GM19372 (cell line): ENCODE measurements around the gene HSPB8.
"Not testable (repeated sequence)": the region's sequence is repeated elsewhere in the genome, so short reads cannot be mapped to it uniquely, and the experiment has no call there.

ENCODE experiments used
- ATAC-seq: cut with Tn5 transposase; IDR thresholded peaks from one replicate; pipeline ENCODE4 v1.9.1; 2021; ENCODE audit warnings: mild to moderate bottlenecking, low read depth, moderate library complexity; ENCODE audit not compliant: unreplicated experiment

Gene HSPB8

DNA sequence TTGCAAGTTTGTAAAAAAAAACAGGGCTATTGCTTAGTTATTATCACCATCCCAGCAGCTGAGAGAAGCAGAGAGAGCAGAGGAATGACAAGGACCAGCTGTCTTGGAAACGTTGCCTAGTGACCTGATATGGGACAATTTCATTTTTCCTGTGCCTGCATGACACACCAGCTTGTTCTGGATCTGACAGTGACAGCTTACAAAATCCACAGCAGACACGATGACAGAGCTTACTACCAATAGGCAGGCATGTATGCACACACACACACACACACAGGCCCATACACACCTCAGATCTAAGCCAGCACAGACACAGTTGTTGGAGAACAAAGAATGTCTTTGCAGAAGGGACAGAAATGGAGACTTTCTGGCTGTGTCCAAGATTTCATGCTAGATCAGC is 25.4 kb downstream of the HSPB8 start:
- ATAC-seq, result no peak

DNA sequence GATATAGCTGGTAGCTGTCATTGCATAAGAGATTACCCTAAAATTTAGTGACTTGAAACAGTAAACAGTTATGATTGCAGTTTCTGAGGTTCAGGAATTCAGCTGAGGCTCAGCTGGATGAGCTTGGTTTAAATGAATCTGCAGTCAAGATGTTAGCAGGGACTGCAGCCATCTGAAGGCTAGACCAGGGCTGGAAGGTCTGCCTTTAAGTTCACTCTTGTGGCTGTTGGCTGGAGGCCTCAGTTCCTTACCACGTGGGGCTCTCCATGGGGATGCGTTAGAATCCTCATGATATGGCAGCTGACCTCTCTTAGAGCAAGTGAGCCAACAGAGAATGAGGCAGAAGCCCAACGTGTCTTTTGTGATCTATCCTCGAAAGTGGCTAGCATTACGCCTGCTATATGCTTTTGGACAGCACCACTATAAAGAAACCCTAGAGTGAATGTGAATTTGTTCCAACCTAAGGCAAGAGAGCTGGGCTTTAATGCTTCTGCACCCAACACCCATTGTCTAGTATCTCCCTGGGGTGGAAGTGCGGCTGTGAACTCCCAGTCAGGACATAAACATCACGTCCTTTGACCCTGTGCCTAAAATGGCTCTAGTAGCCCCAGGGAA is 26.0 kb downstream of the HSPB8 start:
- ATAC-seq, result no peak

DNA sequence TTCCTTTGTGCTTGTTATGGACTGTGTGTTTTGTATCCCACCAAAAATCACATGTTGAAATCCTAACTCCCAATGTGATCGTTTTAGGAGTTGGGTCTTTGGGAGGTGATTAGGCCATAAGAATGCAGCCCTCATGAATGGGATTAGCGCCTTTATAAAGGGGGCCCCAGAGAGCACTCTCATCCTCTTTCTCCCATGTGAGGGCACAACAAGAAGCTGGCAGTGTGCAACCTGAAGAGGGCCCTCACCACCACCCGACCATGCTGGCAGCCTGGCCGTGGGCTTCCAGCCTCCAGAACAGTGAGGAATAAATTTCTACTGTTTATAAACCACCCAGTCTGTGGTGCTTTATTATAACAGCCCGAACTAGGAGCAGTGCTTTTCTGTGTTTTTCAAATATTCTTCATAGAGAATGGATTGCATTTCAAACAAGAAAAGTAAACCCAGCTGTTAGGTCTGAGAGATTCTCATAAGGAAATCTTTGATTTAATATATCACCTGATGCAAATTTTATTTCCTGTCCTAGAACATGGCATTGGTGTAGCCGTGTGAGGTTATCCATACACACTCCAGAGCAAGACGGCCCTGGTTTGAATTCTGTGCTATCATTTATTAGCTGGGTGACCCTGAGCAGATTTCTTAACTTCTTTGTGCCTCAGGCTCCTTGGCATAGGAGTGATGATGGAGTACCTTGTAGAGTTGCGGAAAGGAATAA is 27.8 kb downstream of the HSPB8 start:
- ATAC-seq, result no peak

DNA sequence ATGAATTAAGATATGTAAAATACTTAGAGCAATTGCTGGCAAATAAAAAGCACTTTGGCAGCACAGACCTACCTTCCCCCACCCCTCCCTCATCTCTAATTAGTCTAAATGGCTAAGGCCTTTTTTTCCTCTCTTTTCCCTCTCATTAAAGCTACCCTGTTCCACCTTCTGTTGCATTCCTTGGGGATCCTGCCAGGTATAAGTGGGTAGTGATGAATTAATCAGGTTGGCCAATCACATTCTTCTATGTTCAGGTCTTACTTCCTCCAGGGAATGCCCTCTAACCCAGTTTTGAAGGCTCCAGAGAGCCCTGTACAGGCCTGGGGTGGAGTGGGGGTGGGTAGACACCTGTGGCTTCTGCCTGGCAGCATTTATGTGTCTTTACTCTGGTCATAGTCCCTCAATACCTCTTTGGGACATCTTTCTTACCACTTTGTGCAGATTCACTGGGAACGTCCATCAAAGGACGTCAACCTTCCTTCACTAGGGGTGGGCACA is 28.4 kb downstream of the HSPB8 start:
- no peak for ATAC-seq

DNA sequence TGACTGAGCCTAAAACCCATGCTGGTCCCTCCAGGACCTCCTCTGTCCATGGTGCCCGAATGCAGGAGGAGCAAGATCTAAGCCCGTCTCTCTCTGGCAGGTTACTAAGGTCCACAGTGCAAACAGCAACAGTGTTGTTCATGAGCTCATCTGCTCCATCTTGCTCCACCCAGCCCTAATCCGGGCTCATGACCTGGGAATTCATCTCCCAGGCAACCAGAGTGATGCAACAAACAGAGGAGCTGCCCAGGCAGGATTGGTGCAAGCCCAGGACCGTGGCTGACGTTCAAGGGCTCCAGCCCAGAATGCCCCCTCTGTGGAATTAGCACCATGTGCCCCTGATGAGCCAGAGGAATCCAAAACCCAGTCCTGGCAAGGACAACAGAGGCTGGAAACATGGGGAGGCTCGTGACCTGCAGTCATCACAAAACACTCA is 29.9 kb downstream of the HSPB8 start:
- no peak for ATAC-seq

DNA sequence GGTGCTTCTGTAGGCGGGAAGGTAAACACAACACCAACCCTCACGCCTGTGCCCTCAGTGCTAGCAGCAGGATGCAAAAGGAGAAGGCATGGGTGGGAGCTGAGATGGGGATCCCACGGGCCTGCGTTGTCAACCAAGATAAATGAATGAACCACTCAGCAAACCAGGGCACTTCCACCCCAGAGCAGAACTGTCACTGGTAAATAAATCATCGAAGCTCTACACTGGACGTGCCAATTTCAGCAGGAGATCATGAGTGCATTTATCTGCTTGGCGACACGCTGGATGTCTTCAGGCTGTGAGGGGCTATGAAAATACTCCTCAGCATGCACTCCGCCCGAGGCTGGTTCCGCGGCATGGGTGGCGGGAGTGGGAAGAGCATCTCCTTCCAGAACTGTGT is 33.2 kb downstream of the HSPB8 start:
- ATAC-seq, result no peak

DNA sequence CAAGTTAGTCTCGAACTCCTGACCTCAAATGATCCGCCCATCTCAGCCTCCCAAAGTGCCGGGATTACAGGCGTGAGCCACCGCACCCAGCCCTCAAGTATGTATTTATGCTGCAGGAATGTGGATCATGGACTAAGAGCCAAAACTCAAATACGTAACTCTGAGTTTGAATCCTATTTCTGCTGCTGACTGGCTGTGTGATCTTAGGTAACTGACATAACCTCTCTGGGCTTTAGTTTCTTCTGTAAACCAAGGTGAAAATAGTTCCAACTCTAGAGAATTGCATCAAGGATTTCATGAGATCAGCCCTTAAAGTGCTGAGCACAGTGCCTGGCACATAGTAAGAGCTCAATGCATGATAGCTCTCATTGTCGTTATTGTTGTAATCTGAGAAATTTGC is 37.4 kb downstream of the HSPB8 start:
- ATAC-seq, result no peak

DNA sequence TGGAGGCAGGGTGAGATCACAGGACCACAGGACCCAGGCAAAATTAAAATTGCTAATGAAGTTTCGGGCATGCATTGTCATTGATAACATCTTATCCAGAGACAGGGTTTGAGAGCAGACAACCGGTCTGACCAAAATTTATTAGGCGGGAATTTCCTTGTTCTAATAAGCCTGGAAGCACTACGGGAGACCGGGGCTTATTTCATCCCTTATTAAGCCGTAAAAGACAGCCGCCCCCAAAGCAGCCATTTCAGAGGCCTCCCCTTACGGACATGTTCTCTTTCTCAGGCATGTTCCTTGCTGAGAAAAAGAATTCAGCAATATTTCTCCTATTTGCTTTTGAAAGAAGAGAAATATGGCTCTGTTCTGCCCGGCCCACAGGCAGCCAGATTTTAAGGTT is 40.1 kb downstream of the HSPB8 start:
- not testable (repeated sequence) for ATAC-seq

DNA sequence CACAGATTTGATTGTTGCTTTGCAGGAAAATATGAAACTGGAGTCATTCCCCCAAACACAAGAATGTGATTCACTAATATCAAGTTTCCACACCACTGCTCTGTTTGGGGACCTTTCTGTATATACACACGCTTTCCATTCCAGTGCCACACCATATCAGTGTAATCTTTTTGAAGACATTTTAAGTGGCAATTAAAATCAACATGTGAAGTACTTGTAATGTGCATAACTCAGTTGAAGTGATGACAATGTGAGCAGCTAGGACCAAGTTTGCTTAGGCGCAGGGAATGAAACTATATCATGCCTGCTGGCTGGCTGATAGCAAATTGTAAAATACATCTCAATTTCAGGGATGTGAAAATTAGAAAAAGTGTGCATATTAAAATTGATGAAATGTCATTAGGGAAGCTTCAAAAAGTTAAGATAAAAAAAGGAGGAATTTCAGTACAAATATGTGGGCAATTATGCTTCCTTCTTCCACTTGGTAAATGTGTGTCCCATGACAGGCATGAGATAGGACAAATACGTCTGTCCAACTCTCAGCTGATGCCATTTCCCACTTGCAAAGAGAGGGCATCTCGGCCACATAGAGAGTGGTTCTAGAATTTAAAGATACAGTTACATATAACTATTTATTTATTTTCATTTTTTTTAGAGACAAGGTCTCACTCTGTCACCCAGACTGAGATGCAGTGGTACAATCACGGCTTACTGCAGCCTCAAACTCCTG is 43.7 kb downstream of the HSPB8 start:
- ATAC-seq, result no peak

DNA sequence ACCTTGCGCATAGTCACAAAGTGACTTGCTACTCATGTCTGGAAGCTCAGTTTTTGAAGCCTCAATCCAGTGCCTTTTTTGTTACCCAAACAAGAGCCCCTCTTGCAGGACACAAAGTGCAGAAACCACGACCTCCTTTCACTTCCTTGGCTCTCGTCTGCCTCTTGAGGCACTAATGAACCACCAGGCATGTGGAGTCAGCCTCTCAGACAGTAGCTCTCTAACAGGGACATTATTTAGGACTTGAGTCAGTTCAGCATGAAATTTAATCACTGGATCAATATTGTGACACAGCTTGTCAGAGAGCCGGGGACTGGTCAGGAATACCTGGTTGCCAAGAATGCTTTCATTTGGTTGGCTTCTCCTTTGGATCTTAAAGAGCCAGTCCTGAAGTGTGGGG is 46.7 kb downstream of the HSPB8 start:
- no peak for ATAC-seq

DNA sequence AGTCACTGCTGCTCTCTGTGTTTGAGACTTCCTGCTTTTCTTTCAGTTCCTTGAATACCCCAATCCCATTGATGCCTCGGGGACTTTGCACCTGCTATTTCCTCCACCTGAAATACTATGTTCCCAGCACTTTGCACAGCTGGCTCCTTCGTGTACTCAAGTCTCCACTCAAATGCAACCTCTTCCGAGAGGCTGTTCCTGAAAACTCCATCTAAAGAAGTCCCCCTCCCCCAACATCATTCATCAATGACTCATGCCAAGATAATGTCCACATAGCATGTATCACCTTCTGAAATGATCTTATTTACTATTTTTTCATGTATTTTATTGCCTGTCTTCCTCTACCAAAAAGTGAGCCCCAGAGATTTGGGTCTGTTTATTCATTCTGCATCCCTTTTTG is 48.6 kb downstream of the HSPB8 start:
- ATAC-seq, result no peak

DNA sequence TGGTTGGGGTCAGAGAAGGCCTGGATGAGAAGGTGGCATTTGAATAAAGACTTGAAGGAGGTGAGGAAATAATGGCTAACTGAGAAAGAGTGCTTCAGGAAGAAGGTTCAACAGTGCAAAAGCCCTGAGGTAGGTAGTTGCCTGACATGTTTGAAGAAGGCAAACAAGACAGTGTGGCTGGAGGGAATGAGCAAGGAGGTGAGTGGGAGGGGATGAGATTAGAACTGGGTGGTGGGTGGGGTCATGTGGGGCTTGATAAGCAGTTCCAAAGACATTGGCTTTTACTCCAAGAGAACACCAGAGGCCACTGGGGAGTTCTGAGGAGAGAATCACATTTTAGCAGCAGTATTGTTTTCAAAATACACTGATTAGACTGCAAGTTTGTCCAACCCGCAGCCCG is 50.5 kb downstream of the HSPB8 start:
- no peak for ATAC-seq

DNA sequence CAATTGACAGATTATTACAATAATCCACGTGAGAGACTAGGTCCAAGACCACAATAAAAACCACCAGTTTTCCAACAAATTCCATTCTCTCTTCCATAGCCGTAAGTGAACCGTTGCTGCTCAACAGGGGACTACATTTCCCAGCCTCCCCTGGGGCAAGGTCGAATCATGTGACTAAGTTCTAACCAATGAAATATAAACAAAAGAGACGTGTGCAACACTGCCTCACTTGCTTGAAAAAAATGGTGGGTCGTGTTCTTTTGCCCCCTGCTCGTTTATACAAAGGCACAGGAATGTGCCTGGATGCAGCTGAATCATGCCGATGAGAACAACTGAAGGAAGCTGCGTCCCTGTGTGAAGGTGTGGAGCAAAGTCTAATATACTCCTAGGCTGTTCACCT is 51.1 kb downstream of the HSPB8 start:
- no peak for ATAC-seq

DNA sequence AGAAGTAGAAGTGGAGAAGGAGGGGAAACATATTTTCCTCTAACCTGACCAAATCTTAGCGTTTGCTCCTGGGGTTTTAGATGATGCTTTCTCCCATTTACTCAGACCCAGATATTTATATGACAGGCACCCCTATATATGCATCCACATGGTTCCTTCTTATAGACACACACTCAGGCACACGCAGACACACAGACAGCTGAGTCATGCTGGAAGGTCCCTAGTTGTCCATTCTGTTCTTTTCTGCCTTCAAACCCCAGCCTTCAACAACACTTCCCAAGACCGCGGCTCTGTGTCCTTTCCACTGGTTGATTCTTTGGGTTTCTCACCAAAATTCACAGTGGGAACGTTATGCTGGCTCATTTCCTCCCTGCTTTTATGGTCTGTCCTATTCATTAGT is 52.1 kb downstream of the HSPB8 start:
- ATAC-seq, result no peak

DNA sequence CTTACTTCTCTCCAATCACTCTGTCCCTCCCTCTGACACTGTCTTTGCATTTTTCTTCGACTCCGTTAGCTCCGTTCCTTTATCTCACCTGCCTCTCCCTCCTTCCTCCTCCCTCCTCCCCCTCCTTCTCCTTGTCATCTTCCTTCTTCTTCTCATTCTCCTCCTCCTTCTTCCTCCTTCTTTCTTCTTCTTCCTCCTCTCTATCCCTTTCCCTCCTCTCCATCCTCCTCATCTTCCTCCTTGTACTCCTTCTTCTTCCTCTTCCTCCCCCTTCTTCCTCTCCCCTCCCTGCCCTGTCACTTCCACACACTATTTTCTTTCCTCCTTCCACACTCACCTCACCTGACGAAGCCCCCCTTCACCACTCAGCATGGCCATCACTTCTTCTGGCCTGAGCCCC is 53.0 kb downstream of the HSPB8 start:
- no peak for ATAC-seq

DNA sequence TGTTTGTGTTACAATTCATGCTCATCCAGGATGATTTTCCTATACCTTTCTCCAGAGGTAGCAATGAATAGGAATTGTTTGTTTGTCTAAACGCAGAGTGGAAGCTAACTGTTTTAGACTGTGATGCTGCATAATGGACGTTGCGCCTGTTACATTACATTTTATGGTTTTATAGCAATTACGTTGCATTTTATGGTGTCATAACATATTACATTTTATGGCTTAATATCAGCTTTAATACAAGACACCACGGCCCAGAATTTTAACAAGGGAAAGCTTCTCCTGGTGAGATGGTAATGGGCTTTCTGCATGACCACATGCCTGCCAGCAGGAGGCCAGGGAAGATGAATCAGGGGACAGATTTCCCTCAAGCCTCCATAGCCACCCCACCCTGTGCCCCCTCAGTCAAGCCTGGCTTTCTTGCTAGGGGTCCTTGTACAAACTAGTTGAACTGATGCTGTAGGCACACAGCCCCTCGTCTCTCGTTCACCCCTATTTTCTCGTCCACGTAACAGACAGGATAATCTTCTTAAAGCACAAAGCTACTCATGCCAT is 56.5 kb downstream of the HSPB8 start:
- no peak for ATAC-seq

DNA sequence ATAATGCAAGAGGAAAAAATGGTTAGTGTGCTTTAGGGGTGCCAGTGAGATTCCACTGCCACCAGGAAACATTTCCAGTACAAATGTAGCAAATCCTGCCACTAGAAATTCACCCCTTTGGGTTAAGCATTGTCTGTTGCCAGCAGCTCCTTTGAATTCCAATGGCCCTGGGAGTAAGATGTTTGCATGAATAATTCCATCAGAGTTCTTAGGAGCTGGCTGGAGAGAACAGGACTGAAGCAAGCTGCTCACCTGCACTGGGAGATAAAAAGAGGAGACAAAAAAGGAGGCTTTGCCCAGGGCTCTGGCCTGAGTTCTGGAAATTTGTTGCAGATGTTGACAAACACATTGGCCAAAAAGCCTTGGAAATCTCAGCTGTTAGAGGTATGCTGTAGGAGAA is 57.6 kb downstream of the HSPB8 start:
- no peak for ATAC-seq

DNA sequence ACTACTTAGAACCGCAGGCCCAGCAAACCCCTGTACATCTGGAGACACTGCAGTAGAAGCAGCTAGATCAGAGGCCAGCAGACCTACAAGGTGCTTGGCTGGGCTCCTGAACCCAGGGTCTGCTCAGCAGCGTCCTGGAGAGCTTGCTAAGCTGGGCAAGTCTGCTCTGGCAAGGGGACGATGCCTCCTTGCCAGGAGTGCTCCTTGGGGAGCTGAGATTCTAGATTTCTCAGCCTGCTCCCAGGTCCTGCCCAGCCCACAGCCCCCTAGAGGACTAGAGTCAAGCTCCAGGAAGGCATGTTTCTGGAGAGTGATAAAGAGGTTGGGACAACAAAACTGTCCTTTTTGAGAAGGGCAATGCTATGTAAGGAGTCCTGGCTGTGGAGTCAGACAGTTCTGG is 60.3 kb downstream of the HSPB8 start:
- no peak for ATAC-seq

DNA sequence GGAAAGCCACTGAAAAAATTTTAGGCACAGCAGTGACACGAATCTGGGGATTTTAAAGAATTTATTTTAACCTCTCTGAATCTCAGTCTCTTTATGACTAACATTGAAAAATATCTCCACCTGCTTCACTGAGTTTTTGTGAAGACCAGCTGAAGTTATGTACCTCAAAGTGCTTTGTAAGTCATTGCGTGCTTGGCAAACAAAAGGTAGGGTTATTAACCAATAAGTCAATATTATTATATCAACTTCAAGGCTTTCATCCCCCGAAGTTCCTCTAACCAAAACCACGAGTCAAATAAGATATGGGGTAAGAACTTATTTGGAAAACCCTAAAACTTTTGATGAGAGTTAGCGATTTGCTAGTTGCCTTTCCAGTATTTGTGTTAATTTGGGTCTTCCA is 62.3 kb downstream of the HSPB8 start:
- ATAC-seq, result no peak

DNA sequence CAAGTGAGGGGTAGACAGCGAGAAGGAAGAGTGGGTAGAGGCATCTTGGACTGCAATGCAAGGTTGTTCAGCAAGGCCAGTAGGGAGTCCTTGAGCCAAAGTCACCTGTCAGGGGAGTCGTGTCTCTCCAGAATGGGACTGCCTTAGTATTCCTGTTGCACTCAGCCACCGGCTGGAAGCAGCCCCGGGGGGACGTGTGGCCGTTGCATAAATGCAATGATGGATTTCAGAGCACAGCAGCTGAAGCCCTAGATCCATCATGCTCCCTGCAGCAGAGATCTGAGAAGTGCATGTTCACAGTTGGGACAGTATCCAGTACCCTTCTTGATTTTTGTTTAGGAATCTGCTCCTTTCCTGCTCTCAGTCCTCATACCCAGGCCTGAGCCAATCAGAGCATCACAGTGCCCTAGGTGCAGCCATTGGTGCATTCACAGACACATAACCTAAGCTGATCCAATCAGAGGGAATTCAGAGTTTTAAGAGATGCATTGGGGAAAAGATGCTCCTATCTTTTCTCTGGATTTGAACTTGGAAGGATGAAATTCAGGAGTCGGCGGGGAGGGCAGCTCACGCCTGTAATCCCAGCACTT is 62.9 kb downstream of the HSPB8 start:
- ATAC-seq, result no peak
